Memory B cell (primary cell): ENCODE measurements around the gene OR6C76.
A peak's percentile ranks its signal among the peaks of the same experiment; 100 is the strongest.
"Not testable (repeated sequence)": the region's sequence is repeated elsewhere in the genome, so short reads cannot be mapped to it uniquely, and the experiment has no call there.

Experiments
- ATAC-seq: fragments of 150-1000 bp; cut with Tn5 transposase; 2 replicates; pipeline ENCODE4 v1.10.0; 2021; ENCODE audit warnings: low read depth, mild to moderate bottlenecking, moderate library complexity
- DNase-seq, 2 donors: peaks; one replicate each; pipeline ENCODE4 v3.0.0; 2022; ENCODE audit warnings: low spot score in 2 of 2
- H3K27ac Mint-ChIP-seq: one replicate; pipeline ENCODE4 v1.8.0; 2022; ENCODE audit warnings: mild to moderate bottlenecking, moderate library complexity, mixed read lengths
- H3K27me3 Mint-ChIP-seq: one replicate; pipeline ENCODE4 v1.8.0; 2022; ENCODE audit warnings: mixed read lengths
- H3K36me3 Mint-ChIP-seq: one replicate; pipeline ENCODE4 v1.8.0; 2022; ENCODE audit warnings: mild to moderate bottlenecking, mixed read lengths
- H3K4me1 Mint-ChIP-seq: one replicate; pipeline ENCODE4 v1.8.0; 2022; ENCODE audit warnings: mixed read lengths
- H3K4me3 Mint-ChIP-seq: one replicate; pipeline ENCODE4 v1.8.0; 2022; ENCODE audit warnings: mild to moderate bottlenecking, moderate library complexity, mixed read lengths
- H3K9me3 Mint-ChIP-seq: one replicate; pipeline ENCODE4 v1.8.0; 2022; ENCODE audit warnings: mixed read lengths

The OR6C76 gene

DNA sequence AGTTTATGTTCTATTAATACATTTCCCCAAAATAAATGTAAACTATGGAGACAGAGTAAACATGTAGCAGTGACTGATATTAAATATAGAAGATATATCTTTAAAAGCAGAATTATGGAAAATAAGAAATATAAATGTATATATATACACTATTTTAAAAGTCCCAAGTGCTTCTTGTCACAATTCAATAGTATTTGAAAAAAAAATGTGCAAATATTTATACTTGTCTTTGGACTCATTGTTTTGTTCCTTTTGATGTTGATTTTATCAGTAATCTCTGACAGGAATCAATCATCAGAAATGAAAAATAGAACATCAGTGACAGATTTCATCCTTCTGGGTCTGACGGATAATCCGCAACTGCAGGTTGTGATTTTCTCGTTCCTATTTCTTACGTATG lies at the start of gene OR6C76:
Gene OR6C76, plus strand, starts transcription at position 301 of the 400 bp plus-strand sequence. Its CDS starts 0 bp downstream, at position 301.
- H3K4me1 Mint-ChIP-seq = no peaks in the 10 kb centered on the region
- ATAC-seq (no peak), DNase-seq (no peak)
- no peaks in the 10 kb centered on the region for H3K36me3 Mint-ChIP-seq
- no peaks in the 10 kb centered on the region for H3K9me3 Mint-ChIP-seq
- no peak within 1 kb of the TSS for H3K27ac Mint-ChIP-seq
- H3K27me3 Mint-ChIP-seq = peaks cover 2% of the 10 kb centered on the region
- H3K4me3 Mint-ChIP-seq = no peak within 1 kb of the TSS

DNA sequence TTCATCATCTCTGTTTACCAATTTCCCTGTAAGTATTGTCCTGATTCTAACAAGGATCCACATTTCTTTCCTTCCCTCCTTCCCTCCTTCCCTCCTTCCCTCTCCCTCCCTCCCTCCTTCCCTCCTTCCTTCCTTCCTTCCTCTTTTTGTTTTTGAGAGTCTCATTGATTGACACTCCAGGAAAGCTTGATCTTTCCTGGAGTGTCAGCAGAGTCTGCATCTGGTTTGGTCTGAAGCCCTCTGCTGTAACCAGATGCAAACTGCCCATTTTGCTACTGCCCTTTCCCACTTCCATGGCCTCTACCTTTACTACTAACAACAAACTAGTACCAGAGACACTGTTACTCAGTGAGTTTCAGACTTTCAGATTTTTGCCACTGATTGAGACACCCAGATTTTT lies 40.2 kb upstream of the OR6C76 start:
- H3K36me3 Mint-ChIP-seq = no peaks in the 10 kb centered on the region
- no peak for DNase-seq
- H3K27me3 Mint-ChIP-seq = peaks cover 1% of the 10 kb centered on the region
- H3K4me3 Mint-ChIP-seq = no peak overlapping the region
- H3K27ac Mint-ChIP-seq = no peak overlapping the region
- H3K4me1 Mint-ChIP-seq = no peaks in the 10 kb centered on the region
- no peaks in the 10 kb centered on the region for H3K9me3 Mint-ChIP-seq
- no peak for ATAC-seq

DNA sequence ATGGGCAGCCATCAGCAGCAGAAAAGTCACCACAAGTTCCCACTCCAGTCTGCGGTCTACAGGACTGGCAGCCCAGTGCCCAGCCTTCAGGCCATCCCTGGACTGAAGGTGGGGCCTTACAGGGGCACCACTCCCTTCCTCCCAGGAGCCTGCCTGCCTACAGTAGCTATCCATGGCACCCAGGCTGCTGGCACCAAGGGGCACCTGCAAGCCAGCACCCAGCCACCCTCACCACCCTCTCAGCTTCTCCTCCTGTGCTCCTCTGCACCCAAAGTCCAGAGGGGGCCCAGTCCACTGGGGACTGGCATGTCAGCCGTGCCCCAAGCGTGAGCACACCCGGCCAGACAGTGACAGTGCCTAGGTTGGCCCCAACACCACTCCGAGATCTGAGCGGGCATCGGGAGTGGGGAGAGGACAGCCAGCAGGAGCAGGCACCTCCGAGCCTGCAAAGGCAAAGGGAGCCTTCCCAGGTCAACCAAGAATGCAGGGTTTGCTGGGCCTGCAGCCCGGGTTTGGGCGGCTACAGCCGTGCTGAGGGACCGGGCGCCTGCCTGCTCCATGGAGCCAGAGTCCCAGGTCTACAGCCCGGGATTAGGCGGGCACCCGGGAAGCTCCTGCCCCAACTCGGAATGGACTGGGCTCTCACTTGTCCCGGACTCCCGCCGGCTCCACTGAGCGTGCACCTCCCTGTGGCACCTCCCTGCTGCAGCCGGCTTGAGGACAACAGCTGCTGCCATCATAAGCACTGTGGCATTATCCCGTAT lies 33.8 kb upstream of the OR6C76 start:
- Mint-ChIP-seq H3K4me1 (no peaks in the 10 kb centered on the region), H3K27ac (no peak overlapping the region), H3K9me3 (no peaks in the 10 kb centered on the region), H3K36me3 (no peaks in the 10 kb centered on the region), H3K4me3 (no peak overlapping the region), H3K27me3 (no peaks in the 10 kb centered on the region)
- DNase-seq (no peak), ATAC-seq (no peak)

- no peak overlapping the region for H3K4me3 Mint-ChIP-seq
- ATAC-seq (no peak), DNase-seq (no peak)
- peaks cover 8% of the 10 kb centered on the region for H3K27me3 Mint-ChIP-seq
- H3K9me3 Mint-ChIP-seq = no peaks in the 10 kb centered on the region
- no peaks in the 10 kb centered on the region for H3K36me3 Mint-ChIP-seq
- H3K4me1 Mint-ChIP-seq = no peaks in the 10 kb centered on the region
- no peak overlapping the region for H3K27ac Mint-ChIP-seq
Measured at GRCh38 chr12:55396326-55396725, 29.7 kb upstream of the OR6C76 start.

DNA sequence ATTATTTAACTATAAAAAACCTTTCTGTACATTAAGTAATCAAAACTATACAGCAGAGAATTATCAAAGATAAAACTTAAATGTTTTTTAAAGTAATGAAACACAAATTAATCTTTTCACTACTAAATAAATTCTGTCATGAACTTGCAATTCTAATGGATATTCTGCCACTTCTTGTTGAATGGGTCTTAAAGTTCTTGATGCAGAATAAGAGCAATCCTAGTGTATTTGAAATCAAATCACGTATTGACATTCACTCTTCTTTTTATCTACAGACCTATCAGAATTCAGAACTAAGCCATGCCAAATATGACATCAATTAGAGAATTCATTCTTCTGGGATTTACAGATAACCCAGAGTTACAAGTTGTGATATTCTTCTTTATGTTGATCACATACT lies 25.8 kb upstream of the OR6C76 start, which contains the start of gene OR6C65:
Gene OR6C65, plus strand, starts transcription at position 301 of the 400 bp plus-strand sequence. Its CDS starts 0 bp downstream, at position 301.
- Mint-ChIP-seq H3K4me1 (no peaks in the 10 kb centered on the region), H3K27me3 (peaks cover 8% of the 10 kb centered on the region), H3K36me3 (no peaks in the 10 kb centered on the region), H3K9me3 (peaks cover 2% of the 10 kb centered on the region), H3K4me3 (no peak within 1 kb of the TSS), H3K27ac (no peak within 1 kb of the TSS)
- no peak for DNase-seq
- no peak for ATAC-seq

- H3K4me3 Mint-ChIP-seq = no peak overlapping the region
- no peak overlapping the region for H3K27ac Mint-ChIP-seq
- H3K4me1 Mint-ChIP-seq = no peaks in the 10 kb centered on the region
- ATAC-seq (no peak), DNase-seq (no peak)
- H3K9me3 Mint-ChIP-seq = peaks cover 7% of the 10 kb centered on the region
- H3K36me3 Mint-ChIP-seq = no peaks in the 10 kb centered on the region
- H3K27me3 Mint-ChIP-seq = no peaks in the 10 kb centered on the region
Measured at GRCh38 chr12:55407866-55408265, 18.2 kb upstream of the OR6C76 start.

DNA sequence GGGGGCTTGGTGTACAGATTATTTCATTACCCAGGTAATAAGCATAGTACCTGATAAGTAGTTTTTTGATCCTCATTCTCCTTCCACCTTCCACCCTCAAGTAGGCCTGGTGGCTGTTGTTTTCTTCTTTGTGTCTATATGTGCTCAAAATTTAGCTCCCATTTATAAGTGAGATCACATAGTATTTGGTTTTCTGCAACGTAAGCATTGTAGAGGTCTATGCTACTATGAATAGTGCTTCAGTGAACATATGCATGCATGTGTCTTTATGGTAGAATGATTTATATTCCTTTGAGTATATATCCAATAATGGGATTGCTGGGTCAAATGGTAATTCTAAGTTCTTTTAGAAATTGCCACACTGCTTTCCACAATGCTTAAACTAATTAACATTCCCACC lies 16.9 kb upstream of the OR6C76 start:
- ATAC-seq, DNase-seq, H3K27ac Mint-ChIP-seq, H3K4me1 Mint-ChIP-seq, H3K27me3 Mint-ChIP-seq, H3K36me3 Mint-ChIP-seq, H3K4me3 Mint-ChIP-seq, H3K9me3 Mint-ChIP-seq: not testable (repeated sequence)

DNA sequence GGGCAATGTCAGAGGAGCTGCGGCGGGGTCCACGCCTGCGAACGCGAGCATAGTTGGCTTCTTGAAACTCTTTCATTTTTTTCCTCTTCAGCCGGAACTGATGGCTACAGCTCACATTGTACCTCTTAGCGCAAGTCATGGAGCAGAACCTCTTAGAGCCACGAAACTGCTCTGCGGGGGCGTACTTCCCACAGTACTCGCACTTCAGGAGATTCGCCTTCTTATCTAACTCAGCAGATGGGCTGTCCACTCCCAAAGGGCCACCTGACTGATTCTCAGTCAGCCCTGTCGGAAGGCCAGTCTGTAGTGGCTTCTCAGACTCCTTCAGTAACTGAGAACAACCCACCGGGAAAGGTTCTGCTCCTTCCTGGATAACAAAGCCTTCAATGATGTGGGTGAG lies 13.9 kb upstream of the OR6C76 start:
- not testable (repeated sequence) for DNase-seq, H3K36me3 Mint-ChIP-seq, H3K4me1 Mint-ChIP-seq, H3K4me3 Mint-ChIP-seq, H3K9me3 Mint-ChIP-seq, ATAC-seq, H3K27me3 Mint-ChIP-seq, H3K27ac Mint-ChIP-seq

GRCh38 chr12:55413498-55414388 lies 12.3 kb upstream of the OR6C76 start:
- not testable (repeated sequence) for H3K36me3 Mint-ChIP-seq, ATAC-seq

DNA sequence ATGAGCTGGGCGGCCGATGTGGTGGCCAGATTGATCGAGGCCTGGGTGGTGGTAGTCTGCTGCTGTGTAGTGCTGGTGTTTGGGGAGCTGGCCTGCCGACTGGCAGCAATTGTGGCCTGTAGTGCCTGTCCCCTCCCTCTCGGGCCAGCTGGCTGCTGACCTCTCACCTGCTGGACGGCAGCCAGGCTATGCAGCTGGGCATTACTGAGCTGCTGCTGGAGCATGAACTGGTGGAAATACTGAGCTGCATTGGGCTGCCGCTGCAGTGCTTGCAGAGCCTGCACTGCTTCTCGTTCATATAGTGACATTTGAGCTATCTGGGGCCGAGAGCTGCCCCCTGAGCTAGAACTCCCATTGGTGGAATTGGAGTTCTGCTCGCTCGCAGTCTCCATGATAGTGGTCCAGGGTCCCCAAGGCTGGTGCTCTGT lies 11.6 kb upstream of the OR6C76 start:
- H3K4me3 Mint-ChIP-seq = not testable (repeated sequence)

More at GRCh38 chr12:55413498-55414388, 12.3 kb upstream of the OR6C76 start:
- H3K27me3 Mint-ChIP-seq, DNase-seq, H3K27ac Mint-ChIP-seq, H3K4me3 Mint-ChIP-seq, H3K4me1 Mint-ChIP-seq, H3K9me3 Mint-ChIP-seq: not testable (repeated sequence)

GRCh38 chr12:55414889-55415288 lies 11.2 kb upstream of the OR6C76 start:
- not testable (repeated sequence) for H3K4me1 Mint-ChIP-seq, H3K9me3 Mint-ChIP-seq, DNase-seq, H3K27ac Mint-ChIP-seq, H3K27me3 Mint-ChIP-seq, H3K36me3 Mint-ChIP-seq
- peak; percentile 87 for ATAC-seq
- H3K4me3 Mint-ChIP-seq = peak overlapping the region; percentile 46

More for the DNA sequence above, 11.6 kb upstream of the OR6C76 start:
- H3K27me3 Mint-ChIP-seq, H3K36me3 Mint-ChIP-seq, DNase-seq, H3K4me1 Mint-ChIP-seq, H3K27ac Mint-ChIP-seq, H3K9me3 Mint-ChIP-seq, ATAC-seq: not testable (repeated sequence)

DNA sequence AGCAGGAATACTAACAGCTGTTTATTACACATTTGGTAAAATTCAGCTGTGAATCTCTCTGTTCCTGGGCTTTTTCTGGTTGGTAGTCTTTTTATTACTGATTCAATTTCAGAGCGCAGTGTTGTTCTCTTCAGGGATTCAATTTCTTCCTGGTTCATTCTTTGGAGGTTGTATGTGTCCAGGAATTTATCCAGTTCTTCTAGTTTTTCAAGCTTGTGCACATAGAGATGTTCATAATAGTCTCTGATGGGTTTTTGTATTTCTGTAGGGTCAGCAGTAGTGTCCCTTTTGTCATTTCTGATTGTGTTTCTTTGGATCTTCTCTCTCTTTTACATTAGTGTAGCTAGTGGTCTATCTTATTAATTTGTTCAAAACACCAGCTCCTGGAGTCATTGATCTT lies 9.1 kb upstream of the OR6C76 start:
- Mint-ChIP-seq H3K27ac (no peak overlapping the region), H3K4me1 (peaks cover 3% of the 10 kb centered on the region), H3K4me3 (no peak overlapping the region), H3K36me3 (no peaks in the 10 kb centered on the region), H3K9me3 (no peaks in the 10 kb centered on the region), H3K27me3 (peaks cover 7% of the 10 kb centered on the region)
- no peak for ATAC-seq
- DNase-seq = no peak

GRCh38 chr12:55420307-55420962 lies 5.6 kb upstream of the OR6C76 start:
- ATAC-seq = no peak

More at GRCh38 chr12:55420307-55420962, 5.6 kb upstream of the OR6C76 start:
- no peak for DNase-seq
- H3K36me3 Mint-ChIP-seq = no peaks in the 10 kb centered on the region
- H3K9me3 Mint-ChIP-seq = no peaks in the 10 kb centered on the region
- no peak overlapping the region for H3K4me3 Mint-ChIP-seq
- H3K27me3 Mint-ChIP-seq = peaks cover 7% of the 10 kb centered on the region
- H3K27ac Mint-ChIP-seq = no peak overlapping the region
- H3K4me1 Mint-ChIP-seq = peaks cover 2% of the 10 kb centered on the region
